ENCODE results near the gene VARS2.
"Not testable (repeated sequence)": the region's sequence is repeated elsewhere in the genome, so short reads cannot be mapped to it uniquely, and the experiment has no call there.

Gene VARS2

GRCh38 chr6:30965140-30965601, 51.1 kb downstream of the VARS2 start:
- FAIRE-seq: no peak

- FAIRE-seq: no peak
Observed at GRCh38 chr6:30966154-30966553, 52.1 kb downstream of the VARS2 start.

GRCh38 chr6:30969171-30969570, 55.1 kb downstream of the VARS2 start:
- not testable (repeated sequence) for FAIRE-seq

GRCh38 chr6:30970946-30971345, 56.9 kb downstream of the VARS2 start:
- no peak for FAIRE-seq

- FAIRE-seq: no peak
Observed at GRCh38 chr6:30972816-30973215, 58.8 kb downstream of the VARS2 start.

- FAIRE-seq: no peak
Observed at GRCh38 chr6:30974490-30975252, 60.6 kb downstream of the VARS2 start.
